ENCODE results near the gene VEGFC.

GRCh38 chr4:176641237-176641636, 151.5 kb downstream of the VEGFC start:
- no peak for TF ChIP-seq CTCF (IDR thresholded peaks at IDR 0.05)
- no peak for TF ChIP-seq RAD21 (IDR thresholded peaks at IDR 0.05; ENCODE audit: low read length)
- TF ChIP-seq TAF1 (IDR thresholded peaks at IDR 0.05; ENCODE audit: borderline replicate concordance, low read depth, low read length): no peak

Measured in SK-N-SH (cell line).